NCI-H2196 treated with DMSO at 0.1 percent for 48 hours (cell line): ENCODE data around the gene FGFR2.

Source experiments
- DNase-seq: peaks from one replicate; lab custom pipeline; 2025; ENCODE audit not compliant: unreplicated experiment; lab: John Stamatoyannopoulos, UW

FGFR2 gene

DNA sequence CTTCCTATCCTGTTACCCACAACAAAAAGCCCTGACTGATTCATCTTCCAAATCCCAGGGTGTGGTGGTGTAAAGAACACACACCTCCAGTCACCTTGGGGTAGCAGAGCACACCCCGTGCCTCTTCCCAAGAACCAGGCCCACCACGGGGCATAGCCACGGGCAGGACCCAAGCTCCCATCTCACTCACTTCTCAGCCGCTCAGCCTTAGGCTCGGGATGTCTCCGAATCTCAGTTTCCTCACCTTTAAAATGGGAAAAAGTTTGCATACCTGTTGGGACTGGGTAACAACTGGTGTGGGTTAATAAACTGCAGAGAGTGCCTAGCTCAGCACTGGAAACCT, 139.0 kb downstream of the FGFR2 start:
- DNase-seq = no peak

DNA sequence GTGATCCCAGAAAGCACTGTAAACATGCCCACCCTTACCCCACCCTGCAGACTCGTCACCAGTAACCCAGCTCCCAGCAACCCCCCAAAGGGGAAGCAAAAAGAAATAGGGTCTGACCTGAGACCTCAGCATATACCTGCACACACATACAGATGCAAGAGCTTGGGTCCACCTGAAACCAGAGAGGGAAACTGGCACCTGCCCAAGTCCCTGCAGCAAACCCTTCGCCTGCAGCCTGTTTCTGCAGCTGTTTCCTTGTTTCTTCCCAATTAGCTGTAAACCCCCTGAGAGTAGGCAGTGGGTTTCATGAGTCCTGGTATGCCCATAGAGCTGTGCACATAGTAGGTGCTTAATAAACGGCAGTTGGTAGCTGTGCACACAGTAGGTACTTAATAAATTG, 140.5 kb downstream of the FGFR2 start:
- DNase-seq = no peak

DNA sequence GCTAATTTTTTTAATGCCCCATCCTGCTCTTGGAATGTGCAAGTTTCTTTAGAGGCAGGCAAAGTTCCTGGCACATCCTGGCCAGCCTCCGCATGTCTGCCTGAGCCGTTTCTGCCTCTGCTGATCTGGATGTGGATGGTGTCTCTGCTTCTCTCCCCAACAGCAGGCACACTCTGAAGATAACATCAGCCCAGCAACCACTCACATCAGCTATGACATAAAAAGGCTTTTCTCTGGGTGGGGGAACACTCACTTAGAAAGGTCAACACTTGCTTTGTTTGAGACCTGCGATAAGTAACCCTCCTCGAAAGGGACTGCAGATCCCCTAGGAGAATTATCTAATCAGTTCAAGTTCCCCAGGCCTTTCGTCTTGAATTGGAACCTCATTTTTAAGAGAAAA, 142.9 kb downstream of the FGFR2 start:
- DNase-seq = no peak

DNA sequence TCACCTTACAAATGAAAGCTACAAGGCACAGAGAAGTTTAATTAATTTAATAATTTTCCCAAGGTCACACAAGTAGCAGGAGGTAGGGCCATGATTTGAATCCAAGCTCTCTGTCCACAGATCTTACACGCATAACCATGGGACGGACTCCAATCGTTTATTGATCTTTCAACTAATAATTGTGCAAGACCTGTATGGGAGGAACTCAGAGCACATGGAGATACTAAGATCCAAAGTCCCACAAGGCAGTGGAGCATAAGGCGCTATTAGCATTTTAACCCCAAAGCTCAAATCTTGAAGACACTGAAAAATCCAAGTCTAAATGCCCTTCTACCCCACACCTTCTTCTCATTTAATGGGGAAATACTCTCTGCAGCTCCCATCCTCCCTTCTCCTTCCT, 143.5 kb downstream of the FGFR2 start:
- no peak for DNase-seq

DNA sequence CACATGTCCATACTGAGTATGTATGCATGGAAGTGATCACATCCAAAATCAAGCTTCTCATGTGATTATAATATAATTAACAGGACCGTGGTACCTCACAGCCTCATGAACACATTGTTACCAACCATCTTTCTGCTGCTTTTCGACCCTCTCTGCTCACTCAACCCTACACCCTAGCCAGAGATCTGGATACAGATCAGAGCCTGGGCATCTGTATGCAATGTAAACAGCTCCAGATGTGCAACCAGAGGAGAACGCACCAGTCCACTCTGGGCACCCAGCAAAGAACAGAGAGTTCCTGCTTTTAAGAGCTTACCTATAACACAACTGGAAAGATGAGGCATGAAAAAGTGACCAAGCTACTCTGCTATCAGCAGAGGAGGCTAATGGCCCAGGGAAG, 145.1 kb downstream of the FGFR2 start:
- DNase-seq = no peak

DNA sequence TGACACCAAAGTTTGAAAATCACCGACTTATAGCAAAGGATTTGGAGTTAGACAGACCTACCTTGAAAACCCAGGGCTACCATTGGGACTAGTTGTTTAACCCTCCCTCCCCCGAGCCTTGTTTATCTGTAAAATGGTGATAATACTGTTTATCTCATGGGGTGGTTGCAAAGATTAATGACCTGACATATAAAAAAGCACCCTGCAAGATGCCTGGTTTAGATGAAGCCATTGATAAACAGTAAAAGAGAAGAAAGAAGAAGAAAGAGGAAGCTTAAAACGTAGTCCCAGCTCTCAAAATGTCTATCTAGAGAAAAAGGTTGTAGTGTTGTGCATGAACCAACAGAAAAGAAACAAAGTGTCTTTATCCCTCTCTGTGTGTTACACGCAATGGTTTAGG, 145.7 kb downstream of the FGFR2 start:
- DNase-seq = no peak

DNA sequence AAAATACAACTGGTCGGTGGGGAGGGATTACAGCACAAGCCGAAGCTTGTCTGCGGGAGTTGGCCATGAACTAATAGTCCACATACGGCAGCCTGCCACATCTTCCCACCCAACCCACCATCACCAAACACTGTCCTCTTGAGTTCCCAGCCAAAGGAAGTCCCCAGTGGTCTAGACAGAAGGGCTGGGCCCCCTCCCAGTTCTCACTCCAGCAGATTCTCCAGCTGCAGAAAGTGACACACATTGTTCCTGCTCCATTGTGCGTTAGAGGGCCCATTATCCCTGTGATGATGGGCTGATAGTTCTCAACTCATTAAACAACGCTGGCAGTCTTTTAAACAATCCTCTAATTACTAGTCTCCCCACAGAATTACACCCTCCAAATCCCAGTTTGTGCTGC, 148.0 kb downstream of the FGFR2 start:
- no peak for DNase-seq

DNA sequence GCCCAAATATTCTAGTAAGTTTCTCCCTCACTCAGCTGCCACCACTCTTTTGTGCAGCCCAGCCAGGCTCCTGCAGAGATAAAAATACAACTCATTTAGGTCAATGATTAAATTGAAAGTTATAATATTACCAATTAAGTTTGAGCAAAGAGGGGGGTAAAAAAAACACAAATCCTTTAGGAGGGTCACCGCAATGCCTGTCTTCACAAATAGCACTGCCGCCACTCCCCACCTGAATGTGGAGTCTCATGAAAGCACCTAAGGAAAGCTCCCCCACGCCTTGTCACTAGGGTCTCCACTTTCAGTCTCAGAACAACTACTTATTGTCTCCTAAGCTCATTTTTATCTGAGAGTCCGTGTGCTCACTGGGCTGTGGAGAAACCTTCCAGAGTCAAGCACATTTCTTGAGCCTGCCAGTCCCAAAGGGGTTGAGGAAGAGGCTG, 148.7 kb downstream of the FGFR2 start:
- no peak for DNase-seq

DNA sequence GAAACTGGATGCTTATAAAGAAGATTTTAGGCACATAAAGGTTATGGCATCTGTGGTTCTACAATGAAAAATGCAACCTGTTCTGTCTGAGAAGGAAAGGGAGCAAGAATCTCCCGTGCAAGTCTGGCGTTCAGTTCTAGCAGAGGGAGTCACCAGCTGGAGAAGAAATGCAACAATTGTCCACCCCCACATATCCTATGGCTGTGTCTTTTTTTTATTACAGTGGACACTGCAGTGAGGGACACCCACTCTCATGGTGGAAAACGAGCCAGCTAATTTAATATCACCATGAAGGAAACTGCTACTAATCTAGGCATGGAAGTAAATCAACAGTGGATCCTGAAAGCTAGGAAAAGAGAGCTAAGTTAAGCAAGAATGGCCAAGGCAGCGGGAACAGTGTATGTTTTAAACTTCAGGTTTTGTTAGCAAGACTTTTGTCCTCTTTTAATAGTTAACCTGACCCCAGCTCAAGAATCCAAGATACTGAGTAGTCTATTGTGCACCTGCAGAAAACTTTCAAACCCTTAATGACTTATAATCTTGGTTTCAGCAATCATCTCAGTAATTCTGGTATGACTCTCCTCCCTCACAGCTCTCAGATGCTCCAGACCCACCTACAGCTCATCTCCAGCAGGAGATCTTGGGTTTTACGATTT, 149.3 kb downstream of the FGFR2 start:
- DNase-seq = no peak

DNA sequence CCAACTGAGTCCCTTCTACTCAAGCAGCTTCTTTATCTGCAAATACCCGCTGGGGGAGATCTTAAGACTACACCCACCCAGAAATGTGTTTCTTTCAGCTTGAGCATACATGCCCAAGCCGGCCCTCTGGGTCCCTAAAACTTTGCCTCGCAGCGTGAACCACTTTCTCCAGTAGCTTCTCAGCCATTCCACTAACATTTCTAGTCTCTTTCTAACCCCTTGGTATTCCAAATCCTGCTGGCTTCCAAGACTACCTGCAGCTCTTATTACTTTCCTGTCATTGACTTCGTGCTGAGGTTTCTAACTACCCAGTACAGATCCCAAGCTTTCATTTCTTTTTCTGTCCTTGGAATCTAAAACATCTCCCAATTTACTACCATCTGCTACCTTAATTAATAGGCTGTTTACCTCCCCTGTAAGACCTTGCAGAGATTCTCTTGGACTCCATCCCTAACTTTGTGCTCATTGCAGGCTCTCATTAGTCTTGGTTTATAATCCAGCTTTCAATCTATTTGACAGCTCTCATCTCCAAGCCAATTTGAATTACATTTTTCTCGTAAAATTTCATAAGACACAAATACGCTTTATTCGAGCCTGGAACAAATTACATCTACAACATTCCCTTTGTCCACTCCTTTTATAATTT, 153.6 kb downstream of the FGFR2 start:
- DNase-seq = no peak

DNA sequence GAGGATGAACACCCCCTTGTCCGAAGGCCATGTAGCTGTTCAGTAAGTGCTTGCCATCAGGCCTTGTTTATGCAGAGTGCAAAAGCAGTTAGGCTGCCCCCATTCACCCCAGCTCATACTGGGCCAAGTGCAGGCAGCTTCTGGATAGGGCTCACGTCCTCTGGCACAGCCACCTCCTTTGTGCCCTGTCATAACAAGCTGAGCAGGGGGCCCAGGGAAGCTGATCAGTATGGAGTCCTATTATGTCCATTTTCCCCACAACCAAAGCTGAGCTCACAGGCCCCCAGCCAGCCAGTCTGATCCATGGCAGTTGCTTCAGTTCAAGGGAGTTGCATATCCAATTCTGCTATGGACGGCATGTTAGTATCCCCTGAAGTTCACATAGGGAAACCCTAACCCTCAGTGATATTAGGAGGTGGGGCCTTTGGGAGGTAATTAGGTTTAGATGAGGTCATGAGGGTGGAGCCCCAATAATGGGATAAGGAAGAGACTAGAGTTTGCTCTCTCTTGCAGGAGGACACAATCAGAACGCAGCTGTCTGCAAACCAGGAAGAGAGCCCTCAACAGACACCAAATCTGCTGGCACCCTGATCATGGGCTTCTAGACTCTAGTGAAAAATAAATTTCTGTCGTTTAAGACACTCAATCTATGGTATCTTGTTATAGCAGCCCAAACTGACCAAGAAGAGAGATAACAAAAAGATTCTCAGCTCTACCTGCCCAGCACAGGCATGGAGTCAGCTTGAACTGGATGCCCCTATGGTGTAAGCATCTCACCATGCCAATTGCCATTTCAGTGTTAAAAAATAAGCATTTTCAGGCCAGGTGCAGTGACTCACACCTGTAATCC, 155.9 kb downstream of the FGFR2 start:
- DNase-seq = no peak

DNA sequence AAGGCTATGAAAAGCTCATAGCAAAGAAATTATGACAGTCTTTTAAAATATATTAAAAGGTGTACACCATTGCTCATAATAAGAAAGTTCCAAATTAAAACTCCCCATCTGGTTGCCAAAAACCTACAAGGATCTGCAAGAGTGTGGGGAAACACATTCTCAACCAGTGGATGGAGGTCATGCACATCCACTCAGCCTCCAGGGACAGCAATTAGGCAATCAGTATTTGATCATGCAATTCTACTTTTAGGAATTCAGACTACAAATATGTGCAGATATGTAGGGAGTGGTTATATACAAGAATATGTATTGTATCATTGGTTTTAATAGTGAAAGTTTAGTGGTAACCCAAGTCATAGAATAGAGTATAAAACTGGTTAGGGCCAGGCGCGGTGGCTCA, 157.8 kb downstream of the FGFR2 start:
- no peak for DNase-seq

DNA sequence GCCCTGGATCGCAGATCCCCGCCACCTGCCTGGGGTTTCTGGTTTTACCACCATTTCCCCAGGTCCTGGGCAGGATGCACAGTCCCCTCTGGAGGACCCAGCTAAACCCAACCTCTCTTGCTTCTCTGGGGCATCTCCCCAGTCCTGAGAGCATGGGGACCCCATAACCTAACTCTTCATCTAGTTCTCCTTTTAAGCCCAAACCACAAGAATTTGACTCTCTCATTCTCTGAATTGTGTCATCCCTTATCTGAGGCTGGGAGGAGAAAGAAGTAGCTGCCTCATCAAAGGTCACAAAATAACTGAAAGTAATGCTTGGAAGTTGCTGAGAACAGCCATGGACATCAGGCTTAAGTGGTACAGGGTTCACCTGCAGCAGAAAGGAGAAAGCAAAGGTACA, 159.9 kb downstream of the FGFR2 start:
- DNase-seq = no peak

DNA sequence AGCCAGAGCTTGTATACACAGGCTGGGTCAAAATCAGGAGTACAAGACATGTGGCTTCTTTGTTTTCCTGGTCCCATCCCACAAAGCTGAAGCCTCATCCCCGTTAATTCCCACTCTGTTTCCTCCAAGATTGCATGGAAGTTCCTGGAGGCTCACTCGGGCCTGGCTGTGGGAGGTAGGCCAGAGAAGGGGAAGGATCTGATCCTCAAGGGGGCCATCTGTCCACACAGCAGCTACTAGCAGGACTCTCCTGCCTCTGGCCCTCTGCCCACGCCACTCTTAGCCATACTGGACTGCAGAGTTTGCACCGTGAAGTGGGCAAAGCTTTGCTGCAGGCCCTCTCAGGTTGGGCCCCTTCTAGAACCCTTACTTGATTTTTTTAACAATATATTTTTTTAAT, 160.6 kb downstream of the FGFR2 start:
- no peak for DNase-seq

DNA sequence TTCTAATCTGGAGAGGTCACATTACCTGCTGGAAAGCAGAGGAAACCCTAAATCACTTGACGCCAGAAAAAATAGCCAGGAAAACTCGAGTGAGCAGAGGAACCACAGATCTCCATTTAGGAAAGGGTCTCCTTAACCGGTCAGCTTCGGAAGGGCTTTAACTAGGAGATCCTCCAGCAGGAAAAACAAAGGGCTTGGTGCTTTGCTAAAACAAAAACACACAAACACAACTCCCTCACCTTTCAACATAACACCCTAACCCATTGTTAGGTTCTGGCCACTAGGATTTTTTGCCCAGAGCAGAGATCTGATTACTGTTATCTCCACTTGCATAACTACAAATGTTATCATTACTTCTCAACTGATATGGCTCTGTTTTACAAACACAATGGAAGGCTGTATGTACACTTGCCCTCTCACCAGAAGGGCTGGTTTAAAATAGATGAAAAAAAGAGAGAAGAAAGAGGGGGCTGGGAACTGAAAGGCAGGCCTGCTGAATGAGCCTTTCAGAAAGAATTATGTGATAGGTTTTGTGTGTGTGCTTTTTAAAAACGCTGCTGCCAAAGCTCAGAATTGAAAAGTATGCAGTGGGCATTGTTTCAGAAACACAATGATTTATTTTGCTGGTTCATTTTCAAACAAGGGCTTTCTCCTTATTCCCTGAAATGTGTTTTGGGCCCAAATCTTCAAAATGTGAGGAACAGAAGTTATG, 161.5 kb downstream of the FGFR2 start:
- DNase-seq = no peak

DNA sequence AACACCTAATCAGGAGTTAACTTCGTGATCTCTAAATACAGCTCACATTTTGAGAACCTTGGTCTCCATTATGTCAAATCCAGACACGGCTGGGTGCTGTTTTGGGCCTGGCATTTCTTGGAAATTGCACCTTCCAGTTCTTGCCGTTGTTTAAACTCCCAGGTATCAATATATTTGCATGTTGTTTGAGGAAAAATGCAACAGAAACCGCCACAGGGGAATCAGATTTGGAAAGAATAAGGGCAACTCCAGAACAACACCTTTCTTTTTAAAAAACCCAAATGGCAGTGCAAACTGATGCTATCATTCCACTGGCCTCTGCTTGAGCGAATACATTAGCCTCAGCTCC, 162.0 kb downstream of the FGFR2 start:
- DNase-seq = no peak

DNA sequence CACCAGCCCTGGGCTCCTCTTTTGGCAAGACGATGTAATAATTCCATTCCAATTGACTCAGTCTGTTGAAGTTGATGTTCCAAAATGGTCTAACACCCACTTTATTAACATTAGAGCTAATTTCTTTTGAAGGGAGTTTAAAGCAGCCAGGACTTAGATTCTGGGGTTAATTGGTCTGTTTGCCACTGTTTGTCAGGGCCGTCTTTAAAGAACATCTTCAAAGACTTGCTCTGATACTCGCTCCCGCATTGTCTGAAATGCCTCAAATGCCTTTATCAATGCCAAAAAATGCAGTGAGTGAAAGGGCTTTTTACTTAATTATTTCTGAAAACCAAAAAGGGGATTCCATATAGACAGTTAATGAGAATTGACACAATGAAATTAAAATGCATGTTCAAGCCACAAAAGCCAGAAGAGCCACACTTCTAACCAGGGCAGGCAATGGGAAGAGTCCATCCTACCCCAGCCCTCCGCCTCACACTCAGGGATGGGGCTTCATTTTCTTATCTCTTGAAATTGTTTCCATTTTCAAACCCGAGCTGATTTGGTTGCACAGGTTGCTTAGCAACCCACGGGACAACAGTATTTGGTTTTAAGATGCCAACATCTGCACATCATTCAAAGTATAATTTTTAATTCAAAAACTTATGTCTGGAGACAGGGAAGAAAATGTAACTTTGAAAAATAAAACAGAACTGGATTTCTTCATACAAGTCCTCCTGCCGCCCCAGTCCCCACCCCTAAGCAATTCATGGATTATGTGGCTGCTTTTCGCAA, 163.0 kb downstream of the FGFR2 start:
- no peak for DNase-seq

DNA sequence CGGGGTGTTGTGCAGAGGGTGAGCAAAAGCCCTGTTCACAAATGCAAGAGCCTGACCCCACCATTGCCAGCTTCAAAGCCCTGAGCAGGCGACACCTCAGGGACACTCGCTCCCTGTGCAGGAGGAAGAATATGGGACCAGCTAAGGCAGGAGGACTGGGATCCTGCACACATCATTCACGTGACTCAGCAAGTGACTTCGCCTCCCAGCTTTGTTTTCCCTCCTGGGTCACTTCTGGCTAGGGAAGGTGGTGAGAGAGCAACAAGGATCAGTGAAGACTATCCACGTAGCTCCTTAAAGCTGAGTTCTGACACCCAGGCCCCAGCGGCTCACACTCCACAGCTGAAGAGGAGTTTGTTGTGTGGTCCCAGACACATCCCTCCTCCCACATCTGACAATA, 164.3 kb downstream of the FGFR2 start:
- no peak for DNase-seq

DNA sequence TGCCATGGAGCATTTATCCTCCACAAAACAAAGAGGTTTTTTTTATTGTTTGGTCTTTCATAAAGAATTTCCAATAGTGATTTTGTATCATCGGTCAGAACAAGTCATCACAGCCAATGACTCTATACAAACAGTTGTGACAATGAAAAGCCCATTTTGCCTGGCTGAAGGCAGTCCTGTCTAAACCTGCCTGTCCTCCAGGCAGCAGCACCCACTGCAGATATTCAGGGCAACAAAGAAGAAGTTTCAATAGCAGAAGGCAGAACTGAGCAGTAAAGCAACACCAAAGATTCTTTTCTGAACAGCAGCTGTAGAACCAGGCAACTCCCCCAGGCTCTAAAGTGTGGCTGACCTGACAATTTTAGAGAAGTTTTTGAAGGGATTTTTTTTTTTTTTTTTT, 169.4 kb downstream of the FGFR2 start:
- no peak for DNase-seq
